ENCODE measurements around the gene ARPC2.

Gene ARPC2

DNA sequence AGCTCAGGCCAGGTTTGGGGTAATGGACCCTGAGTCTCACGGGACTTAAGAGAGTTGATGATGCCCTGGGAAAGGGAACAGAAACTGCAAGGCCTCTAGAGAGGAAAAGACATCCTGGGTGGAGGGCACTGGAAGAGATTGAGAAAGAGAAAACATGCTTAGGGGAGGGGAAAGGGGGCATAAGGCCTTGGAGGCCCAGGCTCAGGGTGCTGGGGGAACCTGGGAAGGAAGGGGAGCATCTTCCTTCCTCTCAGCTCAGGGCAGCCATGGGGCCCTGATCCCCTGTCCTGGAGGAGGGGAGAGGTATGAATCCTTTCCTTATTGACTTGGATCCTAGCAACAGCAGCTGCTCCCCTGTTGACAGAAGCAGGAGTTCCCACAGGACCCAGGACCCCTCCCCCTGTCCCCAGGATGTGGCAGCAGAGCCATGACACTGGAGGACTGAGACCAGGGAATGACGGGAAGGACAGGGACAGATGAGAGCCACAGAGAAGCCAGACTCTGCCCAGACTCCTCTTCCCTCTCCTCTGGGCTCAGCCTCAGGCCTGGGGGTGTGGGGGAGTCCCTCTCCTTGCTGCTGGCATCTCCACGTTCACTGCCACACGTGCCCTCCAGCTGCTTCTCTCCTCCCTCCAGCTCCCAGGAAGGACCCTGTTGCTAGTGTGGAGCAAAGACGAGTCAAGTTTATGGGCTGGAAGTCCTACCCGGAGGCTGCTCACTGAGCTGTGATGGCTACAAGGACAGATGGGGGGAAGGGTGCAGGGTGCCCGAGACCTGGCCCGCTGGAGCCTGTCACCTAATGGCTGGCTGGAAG is 44.6 kb downstream of the ARPC2 start:
- Histone ChIP-seq H3K79me2 (ENCODE audit: insufficient read depth, low read depth) (no peaks in the 10 kb centered on the region), H3K36me3 (ENCODE audit: insufficient read depth) (no peaks in the 10 kb centered on the region)

DNA sequence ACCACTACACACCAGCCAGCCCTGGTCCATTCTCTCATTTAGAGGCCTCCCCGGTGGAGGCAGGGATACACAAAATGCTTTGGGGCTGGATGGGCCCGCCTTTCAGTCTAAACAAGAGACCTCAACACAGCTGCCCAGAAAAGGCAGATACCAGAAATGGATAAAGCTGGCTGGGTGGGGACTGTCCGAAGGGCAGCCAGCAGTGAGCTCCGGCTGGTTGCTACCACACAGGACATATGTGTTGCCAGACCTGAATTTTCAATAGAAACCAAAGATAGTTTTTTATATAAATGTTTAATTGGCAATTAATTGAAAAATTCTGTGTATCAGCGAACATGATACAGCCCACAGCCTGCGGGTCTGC is 45.2 kb downstream of the ARPC2 start:
- Histone ChIP-seq H3K27me3 (ENCODE audit: insufficient read depth, low read depth) (no peaks in the 10 kb centered on the region), H3K4me1 (ENCODE audit: low read depth, poor library complexity, severe bottlenecking) (peaks cover 27% of the 10 kb centered on the region), H3K36me3 (ENCODE audit: insufficient read depth) (no peaks in the 10 kb centered on the region), H3K4me2 (no peak overlapping the region), H3K4me3 (IDR thresholded peaks at IDR 0.05; ENCODE audit: insufficient read depth, low read depth, low read length) (no peak overlapping the region), H3K27ac (no peak overlapping the region), H3K79me2 (ENCODE audit: insufficient read depth, low read depth) (no peaks in the 10 kb centered on the region), H3K9ac (no peak overlapping the region), H4K20me1 (ENCODE audit: insufficient read depth) (no peaks in the 10 kb centered on the region), H2AFZ (ENCODE audit: low read depth) (no peak overlapping the region)
- TF ChIP-seq CTCF (conservative IDR thresholded peaks at IDR 0.05; ENCODE audit: low read depth, low read length), result no peak

More for the DNA sequence above, 44.6 kb downstream of the ARPC2 start:
- no peak for TF ChIP-seq CTCF (conservative IDR thresholded peaks at IDR 0.05; ENCODE audit: low read depth, low read length)
- Histone ChIP-seq H4K20me1 (ENCODE audit: insufficient read depth) (no peaks in the 10 kb centered on the region), H3K9ac (no peak overlapping the region), H3K27me3 (ENCODE audit: insufficient read depth, low read depth) (no peaks in the 10 kb centered on the region), H3K4me3 (IDR thresholded peaks at IDR 0.05; ENCODE audit: insufficient read depth, low read depth, low read length) (no peak overlapping the region), H2AFZ (ENCODE audit: low read depth) (no peak overlapping the region), H3K27ac (no peak overlapping the region), H3K4me1 (ENCODE audit: low read depth, poor library complexity, severe bottlenecking) (peaks cover 33% of the 10 kb centered on the region), H3K4me2 (no peak overlapping the region)

DNA sequence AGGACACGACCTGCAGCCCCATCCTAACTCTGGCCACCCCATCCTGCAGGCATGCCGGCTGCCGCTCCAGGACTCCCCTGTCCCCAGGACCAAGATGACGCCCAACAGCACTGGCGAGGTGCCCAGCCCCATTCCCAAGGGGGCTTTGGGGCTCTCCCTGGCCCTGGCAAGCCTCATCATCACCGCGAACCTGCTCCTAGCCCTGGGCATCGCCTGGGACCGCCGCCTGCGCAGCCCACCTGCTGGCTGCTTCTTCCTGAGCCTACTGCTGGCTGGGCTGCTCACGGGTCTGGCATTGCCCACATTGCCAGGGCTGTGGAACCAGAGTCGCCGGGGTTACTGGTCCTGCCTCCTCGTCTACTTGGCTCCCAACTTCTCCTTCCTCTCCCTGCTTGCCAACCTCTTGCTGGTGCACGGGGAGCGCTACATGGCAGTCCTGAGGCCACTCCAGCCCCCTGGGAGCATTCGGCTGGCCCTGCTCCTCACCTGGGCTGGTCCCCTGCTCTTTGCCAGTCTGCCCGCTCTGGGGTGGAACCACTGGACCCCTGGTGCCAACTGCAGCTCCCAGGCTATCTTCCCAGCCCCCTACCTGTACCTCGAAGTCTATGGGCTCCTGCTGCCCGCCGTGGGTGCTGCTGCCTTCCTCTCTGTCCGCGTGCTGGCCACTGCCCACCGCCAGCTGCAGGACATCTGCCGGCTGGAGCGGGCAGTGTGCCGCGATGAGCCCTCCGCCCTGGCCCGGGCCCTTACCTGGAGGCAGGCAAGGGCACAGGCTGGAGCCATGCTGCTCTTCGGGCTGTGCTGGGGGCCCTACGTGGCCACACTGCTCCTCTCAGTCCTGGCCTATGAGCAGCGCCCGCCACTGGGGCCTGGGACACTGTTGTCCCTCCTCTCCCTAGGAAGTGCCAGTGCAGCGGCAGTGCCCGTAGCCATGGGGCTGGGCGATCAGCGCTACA is 45.9 kb downstream of the ARPC2 start:
- no peak for TF ChIP-seq CTCF (conservative IDR thresholded peaks at IDR 0.05; ENCODE audit: low read depth, low read length)
- Histone ChIP-seq H3K4me3 (IDR thresholded peaks at IDR 0.05; ENCODE audit: insufficient read depth, low read depth, low read length) (no peak overlapping the region), H3K27me3 (ENCODE audit: insufficient read depth, low read depth) (no peaks in the 10 kb centered on the region), H3K4me2 (no peak overlapping the region), H3K4me1 (ENCODE audit: low read depth, poor library complexity, severe bottlenecking) (peaks cover 20% of the 10 kb centered on the region), H3K79me2 (ENCODE audit: insufficient read depth, low read depth) (no peaks in the 10 kb centered on the region), H2AFZ (ENCODE audit: low read depth) (no peak overlapping the region), H3K9ac (no peak overlapping the region), H3K36me3 (ENCODE audit: insufficient read depth) (no peaks in the 10 kb centered on the region), H4K20me1 (ENCODE audit: insufficient read depth) (no peaks in the 10 kb centered on the region), H3K27ac (no peak overlapping the region)

- Histone ChIP-seq H3K4me1 (ENCODE audit: low read depth, poor library complexity, severe bottlenecking) (peaks cover 15% of the 10 kb centered on the region), H3K4me2 (no peak overlapping the region), H3K9ac (no peak overlapping the region), H3K27me3 (ENCODE audit: insufficient read depth, low read depth) (no peaks in the 10 kb centered on the region), H3K36me3 (ENCODE audit: insufficient read depth) (no peaks in the 10 kb centered on the region), H3K79me2 (ENCODE audit: insufficient read depth, low read depth) (peaks cover 3% of the 10 kb centered on the region; the same call in 1 of the 2 replicates), H3K4me3 (IDR thresholded peaks at IDR 0.05; ENCODE audit: insufficient read depth, low read depth, low read length) (no peak overlapping the region), H4K20me1 (ENCODE audit: insufficient read depth) (no peaks in the 10 kb centered on the region), H3K27ac (no peak overlapping the region), H2AFZ (ENCODE audit: low read depth) (no peak overlapping the region)
- no peak for TF ChIP-seq CTCF (conservative IDR thresholded peaks at IDR 0.05; ENCODE audit: low read depth, low read length)
Measured at GRCh38 chr2:218263817-218264641, 47.0 kb downstream of the ARPC2 start.
